ENCODE data around the gene WASF3.

- TF ChIP-seq CTCF (conservative IDR thresholded peaks at IDR 0.05; ENCODE audit: low read depth in 2 of 2), result no peak
- no peak for TF ChIP-seq POLR2AphosphoS5 (IDR thresholded peaks at IDR 0.05; ENCODE audit: low read depth)
- no peak for TF ChIP-seq EZH2phosphoT487 (IDR thresholded peaks at IDR 0.05; ENCODE audit: unreplicated experiment)
- no peak for TF ChIP-seq CREB1 (CRISPR knock-in tag; IDR thresholded peaks at IDR 0.05; ENCODE audit: low read depth)
- no peak for TF ChIP-seq EZH2 (IDR thresholded peaks at IDR 0.05; ENCODE audit: low read depth, unreplicated experiment)
- TF ChIP-seq REST (IDR thresholded peaks at IDR 0.05; ENCODE audit: unreplicated experiment), result no peak
- no peak for TF ChIP-seq ZNF331 (CRISPR knock-in tag; IDR thresholded peaks at IDR 0.05; ENCODE audit: low read depth)
- no peak for TF ChIP-seq JUNB (IDR thresholded peaks at IDR 0.05; ENCODE audit: unreplicated experiment)
- no peak for TF ChIP-seq ZNF114 (CRISPR knock-in tag; IDR thresholded peaks at IDR 0.05)
- TF ChIP-seq ETS1 (IDR thresholded peaks at IDR 0.05), result no peak
- no peak for TF ChIP-seq ZNF462 (CRISPR knock-in tag; IDR thresholded peaks at IDR 0.05)
- TF ChIP-seq STAT1 (IDR thresholded peaks at IDR 0.05; ENCODE audit: unreplicated experiment), result no peak
- no peak for TF ChIP-seq NANOG (IDR thresholded peaks at IDR 0.05; ENCODE audit: borderline replicate concordance)
Observed at GRCh38 chr13:26695891-26696311, 138.4 kb downstream of the WASF3 start.

All from GM23338 (cell line).